Keratinocyte (primary cell): ENCODE measurements around the gene GPRC5B.

ENCODE experiments used
- CTCF ChIP-seq, 3 experiments: IDR thresholded peaks in 1 of 3; conservative IDR thresholded peaks in 1 of 3; optimal IDR thresholded peaks in 1 of 3; 2 replicates in 2 of 3; 3 replicates in 1 of 3; pipeline versions ENCODE3 to v1.5.1; 2011; ENCODE audit warnings: low read length in 3 of 3, mild to moderate bottlenecking in 3 of 3, moderate library complexity in 2 of 3, control low read depth in 1 of 3, inconsistent platforms in 1 of 3; ENCODE audit not compliant: insufficient read depth in 2 of 3; ENCODE audit errors: extremely low read depth in 1 of 3
- EZH2 ChIP-seq: IDR thresholded peaks from one replicate; pipeline ENCODE4 v1.6.1; 2012; ENCODE audit warnings: inconsistent platforms, mild to moderate bottlenecking, low read length, moderate library complexity

DNA sequence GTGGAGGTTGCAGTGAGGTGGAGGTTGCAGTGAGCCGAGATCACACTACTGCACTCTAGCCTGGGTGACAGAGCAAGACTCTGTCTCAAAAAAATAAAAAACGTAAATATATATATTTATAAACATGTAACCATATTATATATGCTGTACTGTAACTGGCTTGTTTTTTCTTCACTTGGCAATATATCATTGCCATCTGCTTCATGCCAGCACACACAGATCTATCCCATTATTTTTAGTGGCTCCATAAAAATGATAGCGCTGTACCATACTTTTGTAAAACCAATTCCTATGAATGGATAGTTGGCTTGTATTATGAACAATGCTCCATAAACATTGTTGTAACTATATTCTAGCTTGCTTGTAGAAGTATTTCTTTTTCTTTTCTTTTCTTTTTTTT lies 49.5 kb downstream of the GPRC5B start:
- no peak for TF ChIP-seq CTCF (optimal IDR thresholded peaks at IDR 0.05 in 1 of 3, IDR thresholded peaks at IDR 0.05 in 1 of 3, conservative IDR thresholded peaks at IDR 0.05 in 1 of 3; ENCODE audit: extremely low read depth in 1 of 3, insufficient read depth in 2 of 3, low read length in 3 of 3)
- no peak for TF ChIP-seq EZH2
